Measurements from ENCODE around the gene POU6F1.
"Not testable (repeated sequence)": the region's sequence is repeated elsewhere in the genome, so short reads cannot be mapped to it uniquely, and the experiment has no call there.

Gene POU6F1

DNA sequence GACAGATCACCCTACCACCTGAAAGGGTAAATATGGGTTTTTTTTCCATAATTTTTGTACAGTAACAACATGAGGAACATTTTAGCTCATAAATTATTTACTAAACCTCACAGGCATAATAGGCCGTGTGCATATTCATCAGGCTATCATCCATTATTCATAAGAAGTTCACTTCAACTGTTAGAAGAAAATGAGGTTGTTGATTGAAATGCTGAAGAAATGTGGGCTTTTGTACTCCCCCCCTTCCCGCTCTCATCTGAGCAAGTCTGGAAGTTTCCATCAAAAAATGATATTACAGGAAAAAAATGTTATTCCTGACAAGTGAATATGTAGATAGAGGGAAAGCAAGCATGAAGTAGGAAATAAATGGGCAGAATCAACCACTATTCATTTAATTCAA is 7.9 kb upstream of the POU6F1 start:
- DNase-seq: no peak

DNA sequence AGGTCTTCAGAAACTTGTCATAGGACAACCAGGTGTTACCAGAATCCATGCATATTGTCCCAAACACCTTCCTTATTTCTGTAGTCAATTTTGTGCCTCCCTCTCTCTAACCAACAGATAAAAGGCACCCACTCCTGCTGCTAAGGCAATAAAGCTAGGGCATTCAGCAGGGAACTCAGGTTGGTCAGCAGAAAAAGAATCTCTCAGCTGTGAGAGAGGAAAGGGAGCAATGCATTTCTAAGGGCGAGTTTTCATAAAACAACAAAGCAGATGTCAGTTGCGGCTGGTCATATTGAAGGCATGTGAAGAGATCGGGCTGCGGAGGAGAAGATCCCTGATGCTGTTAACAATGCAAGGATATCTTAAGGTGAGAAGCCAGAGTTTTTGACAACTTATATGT is 7.4 kb upstream of the POU6F1 start:
- no peak for DNase-seq

DNA sequence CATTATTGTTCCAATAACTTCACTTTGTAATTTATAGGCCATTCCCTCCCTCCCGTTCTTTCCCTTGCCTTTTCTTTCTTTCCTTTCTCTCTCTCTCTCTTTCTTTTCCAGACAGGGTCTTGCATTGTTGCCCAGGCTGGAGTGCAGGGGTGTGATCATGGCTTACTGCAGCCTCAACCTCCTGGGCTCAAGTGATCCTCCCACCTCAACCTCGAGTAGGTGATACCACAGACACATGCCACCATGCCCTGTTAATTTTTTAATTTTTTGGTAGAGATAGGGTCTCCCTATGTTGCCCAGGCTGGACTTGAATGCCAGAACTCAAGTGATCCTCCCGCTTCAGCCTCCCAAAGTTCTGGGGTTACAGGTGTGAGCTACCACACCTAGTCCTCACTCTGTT is 6.8 kb upstream of the POU6F1 start:
- no peak for DNase-seq

DNA sequence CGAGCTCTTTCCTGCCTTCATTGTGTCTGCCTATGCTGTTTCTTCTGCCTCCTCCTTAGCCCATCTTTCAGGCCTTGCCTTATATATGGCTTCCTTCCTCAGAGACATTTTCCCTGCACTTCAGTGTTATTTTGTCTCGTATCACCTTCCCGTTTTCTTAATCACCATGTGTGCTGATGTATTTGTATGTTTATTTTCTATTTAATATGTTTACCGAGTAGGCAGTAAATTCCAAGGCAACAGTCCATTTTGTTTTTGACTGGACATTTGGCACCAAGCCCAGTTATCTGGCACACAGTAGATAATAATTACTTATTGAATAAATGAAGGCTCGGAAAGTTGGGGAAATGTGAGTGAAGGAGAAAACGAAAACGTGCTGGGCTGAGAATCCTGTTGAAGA is 4.6 kb upstream of the POU6F1 start:
- DNase-seq: no peak

DNA sequence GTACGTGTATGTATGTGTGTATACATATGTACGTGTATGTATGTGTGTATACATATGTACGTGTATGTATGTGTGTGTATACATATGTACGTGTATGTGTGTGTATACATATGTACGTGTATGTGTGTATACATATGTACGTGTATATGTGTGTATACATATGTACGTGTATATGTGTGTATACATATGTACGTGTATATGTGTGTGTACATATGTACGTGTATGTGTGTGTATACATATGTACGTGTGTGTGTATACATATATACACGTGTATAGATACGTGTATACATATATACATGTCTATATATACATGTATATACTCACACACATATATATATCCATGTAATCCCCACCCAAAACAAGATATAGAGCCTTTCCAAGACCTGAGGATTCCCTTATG is 2.0 kb upstream of the POU6F1 start:
- not testable (repeated sequence) for DNase-seq

DNA sequence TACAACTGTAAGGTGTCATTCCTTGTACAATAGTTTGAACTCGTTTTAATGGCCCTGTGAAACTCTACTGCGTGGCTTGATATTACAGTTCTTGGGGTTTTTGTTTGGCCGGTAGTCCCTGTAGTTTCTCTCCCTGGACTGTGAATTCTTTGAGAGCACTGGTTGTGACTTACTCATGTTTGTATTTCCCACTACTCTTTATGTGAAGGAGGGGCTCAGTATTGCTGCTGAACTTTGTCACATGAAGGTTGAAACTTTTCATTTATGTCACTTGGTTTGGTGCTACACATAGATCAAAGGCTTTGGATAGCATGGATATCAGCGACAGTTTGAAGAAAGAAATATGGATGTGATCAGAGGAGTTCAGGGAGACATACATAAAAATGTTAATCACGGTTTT is 1.5 kb upstream of the POU6F1 start:
- DNase-seq: no peak

DNA sequence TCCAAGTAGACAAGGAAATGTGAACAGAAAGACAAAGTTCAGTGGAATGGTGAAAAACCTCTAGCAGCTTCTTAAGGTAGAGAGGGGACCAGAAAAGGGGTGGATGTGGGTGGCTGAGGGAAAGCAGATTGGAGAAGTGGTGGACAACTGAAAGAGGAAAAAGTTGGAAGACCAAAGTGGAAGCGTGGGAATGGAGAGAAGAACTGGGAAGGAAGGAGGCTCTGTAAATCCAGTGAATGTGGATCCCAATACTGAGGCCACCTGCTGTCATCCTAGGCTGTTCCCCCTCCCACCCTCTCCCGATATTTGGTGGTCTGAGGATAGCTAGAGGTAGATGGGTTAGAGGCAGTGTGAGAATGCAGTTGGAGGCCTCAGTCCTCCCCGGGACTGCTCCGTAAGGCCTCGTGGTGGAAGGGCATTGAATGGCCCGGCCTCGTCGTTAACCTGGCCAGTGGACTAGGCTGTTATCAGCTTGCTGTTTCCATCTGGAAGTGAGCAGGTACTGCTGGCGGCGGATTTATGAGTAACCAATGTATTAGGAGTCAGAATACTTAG is 822 bp upstream of the POU6F1 start:
- no peak for DNase-seq

DNA sequence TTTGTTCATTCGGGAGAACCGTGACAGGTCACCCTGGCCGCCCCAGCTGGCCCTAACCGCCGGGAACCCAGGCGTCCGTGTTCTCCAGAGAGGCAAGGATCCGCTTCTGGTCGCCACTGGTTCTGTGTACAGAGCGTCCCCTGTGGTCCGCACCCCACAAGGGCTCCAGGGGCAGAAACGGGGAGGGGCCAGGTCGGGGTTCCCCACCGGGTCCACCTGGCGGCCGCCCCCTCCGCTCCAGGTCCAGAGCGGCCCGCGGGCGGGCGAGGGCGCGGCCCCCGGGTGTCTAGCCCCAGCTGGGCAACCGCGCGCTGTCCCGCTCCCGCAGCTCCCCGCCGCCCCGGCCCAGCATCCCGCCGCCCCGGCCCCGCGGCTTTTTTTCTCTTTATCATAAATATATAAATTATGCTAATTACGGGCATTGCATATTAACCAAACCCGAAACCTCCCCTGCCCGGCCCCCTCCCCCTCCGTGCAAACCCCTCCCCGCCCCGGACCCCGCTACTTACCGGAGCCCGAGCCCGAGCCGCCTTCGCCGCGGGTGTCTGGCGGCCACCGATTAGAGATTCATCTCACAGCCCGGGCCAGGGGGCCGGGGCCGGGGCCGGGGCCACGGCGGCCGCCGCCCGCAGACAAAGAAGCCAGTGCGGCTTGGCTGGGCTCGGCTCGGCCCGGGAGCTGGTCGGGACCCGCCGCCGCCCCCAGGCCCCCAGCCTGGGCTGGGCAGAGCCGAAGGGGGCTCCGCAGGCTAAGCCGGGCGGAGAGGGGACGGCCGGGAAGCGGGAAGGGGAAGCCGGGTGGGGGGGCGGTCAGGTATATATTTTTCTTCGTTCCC is 512 bp downstream of the POU6F1 start:
- peak; percentile 73 for DNase-seq

DNA sequence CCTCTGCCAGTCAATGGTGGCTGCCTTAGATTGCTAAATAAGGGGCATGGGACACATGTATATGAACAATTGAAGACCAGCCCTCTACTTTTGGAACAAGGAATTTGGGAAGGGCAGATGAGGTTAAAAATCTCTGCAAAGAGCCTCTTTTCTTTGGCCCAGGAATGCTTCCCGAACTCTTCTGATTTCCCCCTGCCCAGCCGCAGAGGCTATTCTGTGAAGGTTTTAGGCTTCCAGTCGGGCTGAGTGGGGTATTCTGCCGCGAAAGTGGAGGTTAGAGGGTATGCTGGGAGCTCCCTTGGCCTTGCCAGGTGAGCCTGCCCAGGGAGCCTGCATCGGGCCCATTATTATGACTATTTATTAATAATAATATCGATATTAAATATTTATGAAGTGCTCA is 1.2 kb downstream of the POU6F1 start:
- no peak for DNase-seq

DNA sequence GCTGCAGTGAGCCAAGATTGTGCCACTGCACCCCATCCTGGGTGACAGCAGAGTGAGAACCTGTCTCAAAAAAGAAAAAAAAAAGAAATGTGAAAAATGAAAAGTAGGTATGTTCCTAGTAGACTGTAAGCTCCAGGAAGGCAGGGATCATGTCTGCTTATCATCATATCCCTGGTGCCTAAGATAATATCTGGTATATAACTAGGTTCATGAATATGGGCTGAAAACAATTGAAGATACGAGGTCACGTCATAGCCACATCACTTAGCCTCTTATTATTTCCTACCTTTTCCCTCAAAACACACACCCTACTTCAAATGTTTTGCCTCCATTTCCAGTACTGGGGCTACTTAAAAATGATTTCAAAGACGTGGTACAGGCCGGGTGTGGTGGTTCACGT is 3.0 kb downstream of the POU6F1 start:
- no peak for DNase-seq

DNA sequence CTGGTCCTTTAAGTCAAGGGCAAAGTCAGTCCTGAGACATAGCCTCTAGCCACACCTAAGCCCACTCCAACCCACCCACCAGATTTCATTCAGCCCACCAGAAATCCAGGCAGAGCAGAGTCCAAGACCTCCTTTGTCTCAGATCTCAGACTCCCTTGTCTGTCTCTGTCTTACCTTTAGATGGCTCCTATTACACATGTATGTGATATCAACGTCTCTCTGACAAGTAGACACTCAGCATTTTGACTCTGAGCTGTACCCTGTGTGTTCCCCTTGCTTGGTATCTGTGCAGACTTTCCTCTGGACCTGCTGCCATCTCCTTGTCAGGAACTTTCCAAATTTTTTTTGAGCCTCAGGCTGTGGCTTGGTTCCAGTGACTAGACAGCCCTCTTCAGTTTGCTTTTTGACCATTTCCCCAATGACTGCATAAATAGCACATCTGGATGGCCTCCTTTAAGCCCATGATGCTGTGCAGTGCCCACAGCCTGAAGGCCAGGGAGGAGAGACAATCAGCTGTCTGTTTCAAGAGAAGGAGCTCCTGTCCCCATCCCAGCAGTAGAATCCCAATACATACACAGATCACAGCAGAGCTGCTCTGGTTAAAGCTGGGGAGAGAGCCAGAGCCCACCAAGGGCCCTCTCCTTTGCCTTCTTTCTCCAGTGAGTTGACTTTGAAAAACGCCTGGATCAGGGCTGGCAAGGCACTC is 7.0 kb downstream of the POU6F1 start:
- DNase-seq: no peak

DNA sequence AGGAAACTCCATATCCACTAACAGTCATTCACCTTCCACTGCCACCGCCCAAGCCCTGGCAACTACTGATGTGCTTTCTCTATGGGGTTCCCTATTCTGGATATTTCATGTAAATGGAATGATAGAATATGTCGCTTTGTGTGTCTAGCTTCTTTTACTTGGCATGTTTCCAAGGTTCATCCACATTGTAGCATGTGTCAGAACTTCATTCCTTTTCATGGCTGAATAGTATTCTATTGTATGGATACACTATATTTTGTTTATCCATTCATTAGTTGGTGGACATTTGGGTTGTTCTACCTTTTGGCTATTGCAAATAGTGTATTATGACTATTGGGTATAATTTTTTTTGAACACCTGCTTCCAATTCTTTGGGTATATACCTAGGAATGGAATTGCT is 8.6 kb downstream of the POU6F1 start:
- DNase-seq: no peak

DNA sequence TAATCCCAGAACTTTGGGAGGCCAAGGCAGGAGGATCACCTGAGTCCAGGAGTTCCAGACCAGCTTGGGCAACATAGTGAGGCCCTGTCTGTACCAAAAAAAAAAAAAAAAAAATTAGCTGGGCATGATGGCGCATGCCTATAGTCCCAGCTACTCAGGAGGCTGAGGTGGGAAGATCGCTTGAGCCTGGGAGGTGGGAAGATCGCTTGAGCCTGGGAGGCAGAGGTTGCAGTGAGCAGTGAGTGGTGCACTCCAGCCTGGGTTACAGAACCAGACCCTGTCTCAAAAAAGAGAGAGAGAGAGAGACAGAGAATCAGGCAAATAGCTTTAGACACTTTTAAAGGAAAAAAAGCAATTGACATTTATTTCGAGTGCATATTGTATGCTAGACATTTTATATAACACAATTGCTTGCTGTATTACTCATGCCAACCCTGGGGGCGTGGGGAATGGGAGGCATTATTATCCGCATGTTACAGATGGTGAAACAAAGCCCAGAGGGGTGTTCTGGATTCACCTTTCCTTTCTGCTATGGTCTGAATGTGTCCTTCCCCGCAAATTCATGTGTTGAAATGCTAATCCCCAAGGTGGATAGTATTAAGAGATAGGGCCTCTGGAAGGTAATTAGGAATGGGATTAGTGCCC is 9.7 kb downstream of the POU6F1 start:
- DNase-seq: no peak

DNA sequence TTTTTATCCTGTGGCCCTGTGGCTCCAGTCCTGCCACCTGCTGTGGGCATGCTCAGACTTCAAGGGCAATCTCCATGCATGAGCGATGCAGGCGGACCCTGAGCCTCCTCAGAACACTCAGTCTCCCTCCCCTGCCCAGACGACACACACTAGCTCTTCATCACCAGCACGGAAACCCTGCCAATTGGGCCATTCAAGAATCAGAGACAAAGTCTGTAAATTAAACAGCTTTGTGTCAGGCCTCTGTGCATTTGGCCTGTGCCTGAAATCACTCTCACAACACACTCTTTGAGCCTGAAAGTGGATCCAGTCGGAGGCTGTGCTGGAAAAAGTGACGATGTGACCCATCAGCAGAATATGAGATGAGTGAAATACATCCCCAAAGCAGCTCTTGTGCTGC is 12.5 kb downstream of the POU6F1 start:
- DNase-seq: no peak

DNA sequence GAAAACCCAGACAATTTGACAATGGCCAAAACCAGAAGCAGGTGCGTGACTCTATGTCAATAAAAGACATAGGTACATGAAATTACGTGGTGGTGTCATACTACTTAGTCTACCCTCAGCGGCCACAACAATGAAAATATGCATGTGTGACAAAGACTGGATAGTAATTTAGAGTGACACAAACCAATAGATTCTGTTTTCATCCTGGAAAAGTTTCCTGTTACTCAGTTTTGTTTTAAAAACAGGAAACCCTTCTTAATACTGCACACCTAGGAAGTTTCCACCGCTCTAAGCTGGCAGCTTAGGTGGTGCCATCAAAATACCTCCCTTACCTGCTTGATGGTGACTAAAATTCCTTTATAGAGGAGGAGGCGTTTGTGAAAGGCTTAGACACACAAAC is 15.1 kb downstream of the POU6F1 start:
- no peak for DNase-seq

DNA sequence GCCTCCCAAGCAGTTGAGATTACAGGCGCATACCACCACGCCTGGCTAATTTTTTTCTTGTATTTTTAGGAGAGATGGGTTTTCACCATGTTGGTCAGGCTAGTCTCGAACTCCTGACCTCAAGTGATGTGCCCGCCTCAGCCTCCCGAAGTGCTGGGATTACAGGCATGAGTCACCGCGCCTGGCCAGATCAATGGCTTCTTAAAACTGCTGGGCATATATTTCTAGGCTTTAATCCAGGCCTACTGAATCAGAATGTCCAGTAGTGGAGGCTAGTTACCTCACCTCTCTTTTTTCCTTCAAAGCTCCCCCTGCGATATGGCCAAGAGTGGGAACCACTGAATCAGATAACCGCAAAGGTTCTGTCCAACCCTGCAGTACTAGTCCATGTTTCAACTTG is 17.1 kb downstream of the POU6F1 start:
- no peak for DNase-seq

DNA sequence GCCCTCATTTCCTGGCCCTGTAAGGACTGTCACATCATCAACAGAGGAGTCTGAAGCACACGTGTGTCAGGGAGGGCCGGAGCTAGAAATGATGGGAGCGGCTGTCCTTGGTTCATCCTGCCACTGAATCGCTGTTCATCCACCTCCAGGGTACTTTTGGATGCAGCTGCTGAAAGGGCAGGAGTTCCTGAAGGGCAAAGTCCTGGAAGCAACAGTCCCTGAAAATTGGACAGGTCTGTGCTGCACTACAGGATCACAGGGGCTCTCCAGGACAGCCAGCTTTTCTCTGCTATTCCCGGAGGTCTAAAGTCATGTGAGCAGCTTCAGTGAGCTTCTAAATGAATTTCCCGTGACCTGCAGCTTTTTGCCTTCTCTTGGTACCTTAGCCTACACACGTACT is 17.7 kb downstream of the POU6F1 start:
- DNase-seq: no peak

DNA sequence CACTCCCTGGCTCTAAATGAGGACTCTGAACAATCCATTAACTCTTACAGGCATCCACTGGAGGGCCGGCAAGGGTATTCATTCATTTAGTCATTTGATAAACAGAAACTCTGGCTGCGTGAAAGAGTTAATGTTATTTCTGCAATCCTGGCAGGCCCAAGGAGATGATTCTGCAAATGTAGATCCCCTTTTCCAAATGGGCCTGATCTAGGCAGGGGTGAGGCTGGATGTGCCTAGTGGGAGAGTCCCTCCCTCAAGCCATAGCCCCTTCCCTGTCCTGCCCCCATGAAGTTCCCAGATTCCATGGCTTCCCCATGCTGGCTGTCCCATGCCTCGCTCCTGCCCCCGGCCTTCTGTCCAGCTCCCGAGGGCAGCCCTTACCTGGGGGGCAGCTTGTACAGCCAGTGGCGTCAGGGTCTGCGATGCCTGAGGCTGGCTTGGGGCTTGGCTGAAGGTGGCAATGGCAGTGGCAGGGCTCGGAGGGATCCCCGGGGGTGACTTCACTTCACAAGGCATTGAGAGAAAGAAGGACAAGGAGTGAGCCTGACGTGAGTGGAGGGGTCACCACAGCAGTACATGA is 18.4 kb downstream of the POU6F1 start:
- DNase-seq: no peak

DNA sequence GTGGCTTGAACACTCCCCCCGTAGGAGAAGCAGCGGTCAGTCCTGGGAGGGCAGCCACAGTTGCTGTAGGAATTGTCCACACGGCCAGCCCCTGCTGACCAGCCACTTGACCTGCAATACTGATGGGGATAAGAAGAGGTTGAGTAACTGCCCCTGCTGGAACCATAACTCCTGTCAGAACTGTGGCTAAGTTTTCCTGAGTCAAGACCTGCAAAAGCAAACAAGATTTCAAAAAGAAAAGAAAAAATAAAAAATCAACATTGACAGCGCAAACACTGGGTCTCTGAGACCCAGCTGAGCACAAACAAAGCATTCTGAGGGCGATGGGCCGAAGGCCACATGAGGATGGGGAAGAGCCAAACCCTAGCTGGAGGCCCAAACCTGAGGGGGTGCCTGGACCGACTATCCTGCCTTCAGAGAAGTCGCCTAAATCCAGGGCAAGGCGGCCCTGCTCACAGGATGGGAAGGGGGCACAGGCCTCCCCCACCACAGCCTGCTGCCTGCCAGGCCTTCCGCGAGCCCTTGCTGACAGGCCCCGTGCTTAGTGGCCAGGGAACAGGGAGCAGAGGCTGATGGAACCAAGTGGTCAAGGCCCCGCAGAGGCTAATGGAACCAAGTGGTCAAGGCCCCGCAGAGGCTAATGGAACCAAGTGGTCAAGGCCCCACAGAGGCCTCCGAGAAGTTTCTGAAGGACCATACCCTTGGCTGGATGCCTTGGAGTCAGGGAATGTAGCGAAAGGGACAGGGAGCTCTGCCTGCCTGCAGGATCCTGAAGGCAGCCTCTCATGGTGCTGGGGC is 19.1 kb downstream of the POU6F1 start:
- no peak for DNase-seq

DNA sequence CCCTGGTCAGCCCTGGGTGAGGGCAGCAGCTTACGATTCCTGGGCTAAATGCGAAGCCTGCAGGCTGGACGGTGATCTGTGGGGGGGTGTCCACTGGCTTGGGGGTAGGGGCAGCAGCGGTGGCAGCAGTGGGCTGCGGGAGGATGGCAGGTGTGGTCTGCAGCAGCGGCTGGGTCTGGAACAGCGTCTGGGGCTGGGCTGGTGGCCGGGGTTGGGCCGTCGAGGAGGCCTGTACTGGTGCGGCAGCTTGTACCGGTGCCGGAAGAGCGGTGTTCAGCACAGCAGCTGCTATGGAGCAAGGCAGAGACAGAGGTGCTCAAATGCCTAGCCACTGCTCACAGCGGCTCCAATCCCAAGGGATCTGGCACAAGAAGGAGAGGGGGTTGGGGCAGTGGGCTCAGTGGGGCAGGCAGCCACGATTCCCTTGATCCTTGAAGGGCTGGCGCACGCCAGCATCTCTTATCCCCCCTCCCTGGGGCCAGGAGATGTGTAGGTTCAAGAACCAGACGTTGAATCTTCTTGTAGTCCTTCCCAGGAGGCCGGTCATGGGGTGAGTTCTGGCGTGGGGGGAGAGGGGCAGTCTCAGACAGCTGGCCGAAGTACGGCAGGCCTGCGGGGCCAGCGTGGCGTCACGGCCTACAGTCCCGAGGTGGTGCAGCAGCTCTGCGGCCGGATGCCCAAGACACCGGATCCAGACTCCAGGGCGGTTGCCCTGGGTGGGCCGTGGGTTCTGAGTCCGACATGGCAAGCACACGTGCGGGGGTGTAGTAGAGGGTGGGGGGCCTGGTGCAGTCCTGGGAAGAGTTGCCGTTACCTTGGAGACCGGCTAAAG is 19.9 kb downstream of the POU6F1 start:
- no peak for DNase-seq

DNA sequence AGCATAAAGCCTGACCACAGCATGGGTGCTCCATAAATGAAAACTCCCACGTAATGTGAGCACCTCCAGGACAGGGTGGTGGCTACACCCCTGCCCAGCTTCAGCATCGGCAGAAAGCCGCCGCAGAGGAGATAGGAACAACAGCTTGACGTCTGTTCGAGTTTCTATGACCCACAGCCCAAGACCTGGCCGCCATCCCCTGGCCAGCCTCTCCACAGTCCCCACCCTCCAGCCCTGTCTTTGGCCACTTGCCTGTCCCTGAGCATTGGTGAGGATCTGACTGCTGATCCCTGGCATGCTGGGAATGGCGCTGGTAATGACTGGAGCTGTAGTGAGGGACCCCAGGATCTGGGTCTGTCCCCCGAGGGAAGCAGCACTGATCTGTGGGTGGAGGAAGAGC is 21.3 kb downstream of the POU6F1 start:
- no peak for DNase-seq

DNA sequence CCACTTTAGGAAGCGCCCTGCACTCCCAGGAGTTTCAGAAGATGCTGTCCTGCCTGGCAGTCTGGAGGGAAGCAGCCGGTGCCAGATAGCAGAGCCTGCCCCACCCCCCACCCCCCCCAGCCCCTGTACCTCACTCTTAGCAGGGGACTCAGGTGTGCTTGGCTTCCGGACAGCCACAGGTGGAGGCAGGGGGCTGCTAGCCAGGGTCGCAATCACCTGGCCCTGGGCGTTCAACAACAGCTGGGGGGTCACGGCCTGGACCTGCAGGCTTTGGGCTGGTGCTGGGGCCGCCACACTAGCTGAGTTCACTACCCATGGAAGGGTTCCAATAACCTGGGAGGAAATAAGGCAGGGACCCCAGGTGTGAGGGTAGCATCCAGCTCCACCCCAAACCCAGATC is 22.0 kb downstream of the POU6F1 start:
- DNase-seq: no peak
